Tibial artery (tissue), 4 donors: ENCODE results near the gene KRTAP10-7.
"Not testable (repeated sequence)": the region's sequence is repeated elsewhere in the genome, so short reads cannot be mapped to it uniquely, and the experiment has no call there.

Experiments
- DNase-seq, 2 donors: peaks; one replicate each; pipeline ENCODE4 v3.0.0-alpha.2; 2019
- H3K27ac ChIP-seq, 2 donors: fragments of 200-600 bp; sonication (generic) in 1 of 2; 1 replicate in 1 of 2; 2 replicates in 1 of 2; pipeline ENCODE4 v1.5.1; 2018 to 2019; ENCODE audit warnings: mild to moderate bottlenecking in 1 of 2
- H3K27me3 ChIP-seq, 2 donors: fragments of 200-600 bp; sonication (generic) in 1 of 2; one replicate each; pipeline versions ENCODE4 v1.5.1 to v1.6.0; 2016 to 2019
- H3K36me3 ChIP-seq, 3 donors: fragments of 200-600 bp; sonication (generic) in 2 of 3; one replicate each; pipeline ENCODE4 v1.5.1; 2016 to 2019; ENCODE audit warnings: mild to moderate bottlenecking in 2 of 3
- H3K4me1 ChIP-seq, 4 donors: fragments of 200-600 bp; sonication (generic) in 2 of 4; 1 replicate in 3 of 4; 2 replicates in 1 of 4; pipeline ENCODE4 v1.5.1; 2016 to 2019
- H3K4me3 ChIP-seq, 2 donors: fragments of 200-600 bp; sonication (generic) in 1 of 2; 1 replicate in 1 of 2; 2 replicates in 1 of 2; pipeline ENCODE4 v1.5.1; 2018 to 2019; ENCODE audit warnings: mild to moderate bottlenecking in 2 of 2
- H3K9me3 ChIP-seq, 3 donors: fragments of 200-600 bp; sonication (generic) in 1 of 3; one replicate each; pipeline ENCODE4 v1.5.1; 2016 to 2019
- intact Hi-C: fragments of 100-400 bp; cut with DNase I; formaldehyde crosslinking; loops from one replicate; pipeline ENCODE4 v1.15.0; 2023; ENCODE audit warnings: low total_unique reads
- TF ChIP-seq, protein P1 (sequence below), 2 experiments: fragments of 200-600 bp in 1 of 2; fragments of 450-650 bp in 1 of 2; IDR thresholded peaks; one replicate each; pipeline ENCODE4 v1.5.1; 2017 to 2019; ENCODE audit warnings: antibody characterized with exemption in 2 of 2, mild to moderate bottlenecking in 1 of 2, moderate library complexity in 1 of 2

Gene KRTAP10-7

DNA sequence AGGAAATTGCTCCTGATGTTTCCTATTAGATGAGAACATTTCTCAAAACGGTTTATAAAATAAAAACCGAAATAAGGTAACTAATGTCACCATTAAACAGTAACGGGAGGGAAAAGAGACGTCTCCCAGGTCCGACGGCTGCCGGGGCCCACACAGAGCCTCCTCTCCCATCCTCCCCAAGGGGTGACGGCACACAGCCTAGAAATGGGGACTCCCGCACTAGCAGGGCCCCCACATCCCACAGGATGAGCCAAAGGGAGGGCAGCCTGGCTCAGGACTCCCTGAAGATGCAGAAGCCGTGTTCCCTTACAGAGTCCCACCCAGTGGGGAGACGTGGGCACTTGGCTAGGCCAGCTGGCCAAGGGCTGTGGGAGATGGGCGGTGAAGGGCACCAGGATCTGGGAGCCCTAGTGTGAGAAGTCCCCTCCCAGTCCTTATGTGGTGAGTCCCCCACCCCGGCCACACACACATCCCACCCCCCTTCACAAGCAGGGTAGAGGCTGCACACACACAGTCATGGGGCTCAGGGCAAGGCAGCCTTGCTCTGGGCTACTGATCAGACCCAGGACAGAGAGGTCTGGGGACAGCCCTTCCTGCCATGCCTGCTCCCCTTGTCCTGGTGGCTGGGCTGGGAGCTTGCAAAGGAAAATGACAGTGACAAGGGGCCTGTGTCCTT lies 45.1 kb upstream of the KRTAP10-7 start:
- Histone ChIP-seq H3K4me1 (no peaks in the 10 kb centered on the region), H3K27me3 (peaks cover 0 to 50% of the 10 kb centered on the region in 2 donors), H3K36me3 (no peaks in the 10 kb centered on the region), H3K9me3 (peaks cover 0 to 7% (median 3%) of the 10 kb centered on the region in 3 donors), H3K4me3 (no peak overlapping the region), H3K27ac (no peak overlapping the region)
- TF ChIP-seq, protein P1, sequence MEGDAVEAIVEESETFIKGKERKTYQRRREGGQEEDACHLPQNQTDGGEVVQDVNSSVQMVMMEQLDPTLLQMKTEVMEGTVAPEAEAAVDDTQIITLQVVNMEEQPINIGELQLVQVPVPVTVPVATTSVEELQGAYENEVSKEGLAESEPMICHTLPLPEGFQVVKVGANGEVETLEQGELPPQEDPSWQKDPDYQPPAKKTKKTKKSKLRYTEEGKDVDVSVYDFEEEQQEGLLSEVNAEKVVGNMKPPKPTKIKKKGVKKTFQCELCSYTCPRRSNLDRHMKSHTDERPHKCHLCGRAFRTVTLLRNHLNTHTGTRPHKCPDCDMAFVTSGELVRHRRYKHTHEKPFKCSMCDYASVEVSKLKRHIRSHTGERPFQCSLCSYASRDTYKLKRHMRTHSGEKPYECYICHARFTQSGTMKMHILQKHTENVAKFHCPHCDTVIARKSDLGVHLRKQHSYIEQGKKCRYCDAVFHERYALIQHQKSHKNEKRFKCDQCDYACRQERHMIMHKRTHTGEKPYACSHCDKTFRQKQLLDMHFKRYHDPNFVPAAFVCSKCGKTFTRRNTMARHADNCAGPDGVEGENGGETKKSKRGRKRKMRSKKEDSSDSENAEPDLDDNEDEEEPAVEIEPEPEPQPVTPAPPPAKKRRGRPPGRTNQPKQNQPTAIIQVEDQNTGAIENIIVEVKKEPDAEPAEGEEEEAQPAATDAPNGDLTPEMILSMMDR (IDR thresholded peaks at IDR 0.05), result no peak
- no peak for DNase-seq
- intact Hi-C loops, result no loop called here

DNA sequence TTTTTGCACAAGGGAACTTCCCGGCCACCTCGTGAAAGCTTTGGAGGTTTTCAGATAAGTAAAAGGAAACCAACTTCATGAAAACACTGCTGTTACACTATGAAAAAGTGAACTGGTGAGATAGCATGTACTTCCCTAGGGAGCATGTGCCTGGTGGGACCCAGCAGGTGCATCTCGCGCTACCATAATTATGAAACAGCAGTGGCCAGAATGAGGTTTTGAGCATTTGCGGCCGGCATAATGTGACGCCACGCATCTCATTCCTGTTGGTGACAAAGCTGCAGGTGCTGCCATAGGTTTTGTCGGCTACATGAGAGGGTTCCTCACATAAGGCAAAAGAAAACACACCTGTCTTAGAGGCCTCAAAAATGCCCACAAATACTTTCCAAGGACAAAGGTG lies 43.5 kb upstream of the KRTAP10-7 start:
- TF ChIP-seq, protein P1 (IDR thresholded peaks at IDR 0.05), result no peak
- Histone ChIP-seq H3K9me3 (peaks cover 0 to 7% (median 3%) of the 10 kb centered on the region in 3 donors), H3K27me3 (peaks cover 0 to 36% of the 10 kb centered on the region in 2 donors), H3K36me3 (no peaks in the 10 kb centered on the region), H3K4me3 (no peak overlapping the region), H3K27ac (no peak overlapping the region), H3K4me1 (no peaks in the 10 kb centered on the region)
- intact Hi-C loops, result no loop called here
- DNase-seq, result no peak

DNA sequence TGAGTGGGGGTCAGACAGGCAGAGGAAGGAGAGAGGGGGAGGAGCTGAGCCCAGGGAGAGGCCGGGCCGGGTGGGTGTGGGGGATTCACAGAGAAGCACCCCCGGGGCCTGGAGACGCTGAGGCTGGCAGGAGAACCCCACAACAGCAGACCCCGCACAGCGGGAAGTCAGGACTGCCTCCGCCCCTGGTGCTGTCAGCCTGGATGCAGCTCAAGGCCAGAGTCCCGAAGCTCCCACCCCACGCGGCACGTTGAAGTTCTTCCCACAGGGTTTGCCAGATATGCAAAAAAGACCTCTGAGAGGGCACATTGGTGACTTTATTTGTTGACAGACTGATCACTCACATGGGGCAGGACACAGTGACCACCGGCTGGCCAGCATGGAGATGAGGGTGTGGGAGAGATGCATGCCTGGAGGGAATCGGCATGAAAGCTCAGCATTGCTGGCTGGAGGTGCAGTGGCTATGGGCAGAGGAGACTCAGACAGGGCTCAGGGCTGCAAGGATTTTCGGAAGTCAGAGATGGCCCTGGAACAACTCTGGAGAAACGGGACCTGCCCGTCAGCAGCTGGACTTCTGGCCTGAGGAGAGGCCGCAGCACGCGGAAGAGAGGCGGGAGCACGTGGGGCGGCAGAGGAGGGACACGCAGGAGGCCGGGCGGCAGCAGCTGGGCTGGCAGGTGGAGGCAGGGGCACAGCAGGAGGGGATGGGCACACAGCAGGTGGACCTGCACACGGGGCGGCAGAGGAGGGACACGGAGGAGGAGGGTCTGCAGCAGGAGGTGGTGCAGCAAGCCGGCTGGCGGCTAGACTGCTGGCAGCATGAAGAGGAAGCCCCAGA lies 42.7 kb upstream of the KRTAP10-7 start:
- Histone ChIP-seq H3K4me3 (no peak overlapping the region), H3K36me3 (no peaks in the 10 kb centered on the region), H3K9me3 (peaks cover 0 to 7% (median 3%) of the 10 kb centered on the region in 3 donors), H3K27ac (no peak overlapping the region), H3K27me3 (peaks cover 0 to 32% of the 10 kb centered on the region in 2 donors), H3K4me1 (no peaks in the 10 kb centered on the region)
- intact Hi-C loops, result no loop called here
- DNase-seq, result peak in 1 of 2 donors; percentile 40
- TF ChIP-seq, protein P1 (IDR thresholded peaks at IDR 0.05), result no peak

DNA sequence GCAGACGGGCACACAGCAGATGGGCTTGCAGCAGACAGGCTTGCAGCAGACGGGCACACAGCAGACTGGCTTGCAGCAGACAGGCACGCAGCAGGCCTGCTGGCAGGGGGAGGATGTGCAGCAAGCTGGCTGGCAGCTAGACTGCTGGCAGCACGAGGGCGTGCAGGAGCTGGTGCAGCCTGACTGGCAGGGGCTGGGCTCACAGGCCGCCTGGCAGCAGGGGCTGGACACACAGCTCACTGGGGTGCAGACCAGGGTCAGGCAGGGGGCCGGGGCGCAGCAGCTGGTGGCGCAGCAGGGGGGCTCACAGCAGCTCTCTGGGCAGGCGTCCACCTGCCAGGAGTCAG lies 42.1 kb upstream of the KRTAP10-7 start:
- peaks cover 0 to 32% of the 10 kb centered on the region in 2 donors for H3K27me3 ChIP-seq
- intact Hi-C loops, H3K9me3 ChIP-seq, H3K27ac ChIP-seq, H3K4me1 ChIP-seq, H3K36me3 ChIP-seq, H3K4me3 ChIP-seq: not testable (repeated sequence)
- peak in 1 of 2 donors; percentile 39 for DNase-seq

DNA sequence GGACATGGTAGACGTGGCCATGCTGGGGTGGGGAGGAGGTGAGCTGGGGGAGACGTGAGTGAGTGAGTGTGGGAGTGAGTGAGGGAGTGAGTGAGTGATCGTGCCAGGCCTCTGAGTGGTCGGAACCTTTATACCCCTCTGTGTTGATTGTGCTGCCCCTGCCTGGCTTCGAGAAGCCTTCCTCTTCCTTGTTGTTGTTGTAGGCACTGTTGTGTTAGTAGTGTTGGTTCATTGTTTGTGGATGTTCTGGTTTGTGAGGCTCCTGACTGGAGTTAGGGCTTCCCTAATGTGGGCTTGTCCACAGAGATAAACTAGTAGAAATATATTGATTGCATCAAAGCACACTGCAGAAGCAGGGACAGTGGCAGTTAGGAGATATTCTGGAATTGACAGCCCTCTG lies 41.7 kb upstream of the KRTAP10-7 start, which contains the start of gene KRTAP10-3:
Gene KRTAP10-3, minus strand, starts transcription at position 101 of the 400 bp plus-strand sequence. Its CDS starts 80 bp downstream, at position 21.
- DNase-seq, result no peak
- TF ChIP-seq, protein P1 (IDR thresholded peaks at IDR 0.05), result no peak
- intact Hi-C loops, result no loop called here
- Histone ChIP-seq H3K36me3 (no peaks in the 10 kb centered on the region), H3K27ac (no peak within 1 kb of the TSS), H3K4me3 (no peak within 1 kb of the TSS), H3K4me1 (no peaks in the 10 kb centered on the region), H3K9me3 (peaks cover 0 to 7% (median 3%) of the 10 kb centered on the region in 3 donors), H3K27me3 (peaks cover 0 to 32% of the 10 kb centered on the region in 2 donors)

DNA sequence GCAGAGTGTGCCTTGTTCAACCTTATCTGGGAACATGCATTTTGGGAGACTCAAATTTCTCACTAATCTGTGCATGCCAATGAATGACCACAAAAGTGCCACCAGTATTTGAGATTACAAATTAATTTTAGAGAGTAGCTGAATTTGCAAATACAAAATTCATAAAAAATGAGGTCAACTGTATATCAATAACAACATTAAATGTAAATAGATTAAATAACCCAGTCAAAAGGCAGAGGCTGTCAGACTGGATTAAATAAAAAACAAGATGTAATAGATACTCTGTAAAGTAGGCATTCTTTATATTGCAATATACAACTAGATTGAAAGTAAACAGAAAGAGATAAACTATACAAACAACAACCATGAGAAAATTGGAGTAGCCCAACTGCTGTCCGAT lies 36.3 kb upstream of the KRTAP10-7 start:
- H3K27ac ChIP-seq, result no peak overlapping the region
- no peak overlapping the region for H3K4me3 ChIP-seq
- peaks cover 0 to 5% (median 4%) of the 10 kb centered on the region in 3 donors for H3K9me3 ChIP-seq
- intact Hi-C loops, result no loop called here
- TF ChIP-seq, protein P1 (IDR thresholded peaks at IDR 0.05), result no peak
- DNase-seq, result no peak
- H3K27me3 ChIP-seq, result peaks cover 0 to 13% of the 10 kb centered on the region in 2 donors
- H3K36me3 ChIP-seq, result no peaks in the 10 kb centered on the region
- H3K4me1 ChIP-seq, result no peaks in the 10 kb centered on the region
